Stimulated activated CD8-positive, alpha-beta memory T cell treated with anti-CD3 and anti-CD28 coated beads, Interleukin-7, amount 100 ng/mL, for 4 hours (primary cell): Measurements from ENCODE around the gene KIN.
"Not testable (repeated sequence)": the region's sequence is repeated elsewhere in the genome, so short reads cannot be mapped to it uniquely, and the experiment has no call there.

ENCODE experiments used
- DNase-seq, 2 donors: peaks; one replicate each; pipeline ENCODE4 v3.0.0-alpha.2; 2020; ENCODE audit warnings: low read depth in 2 of 2

Gene KIN

DNA sequence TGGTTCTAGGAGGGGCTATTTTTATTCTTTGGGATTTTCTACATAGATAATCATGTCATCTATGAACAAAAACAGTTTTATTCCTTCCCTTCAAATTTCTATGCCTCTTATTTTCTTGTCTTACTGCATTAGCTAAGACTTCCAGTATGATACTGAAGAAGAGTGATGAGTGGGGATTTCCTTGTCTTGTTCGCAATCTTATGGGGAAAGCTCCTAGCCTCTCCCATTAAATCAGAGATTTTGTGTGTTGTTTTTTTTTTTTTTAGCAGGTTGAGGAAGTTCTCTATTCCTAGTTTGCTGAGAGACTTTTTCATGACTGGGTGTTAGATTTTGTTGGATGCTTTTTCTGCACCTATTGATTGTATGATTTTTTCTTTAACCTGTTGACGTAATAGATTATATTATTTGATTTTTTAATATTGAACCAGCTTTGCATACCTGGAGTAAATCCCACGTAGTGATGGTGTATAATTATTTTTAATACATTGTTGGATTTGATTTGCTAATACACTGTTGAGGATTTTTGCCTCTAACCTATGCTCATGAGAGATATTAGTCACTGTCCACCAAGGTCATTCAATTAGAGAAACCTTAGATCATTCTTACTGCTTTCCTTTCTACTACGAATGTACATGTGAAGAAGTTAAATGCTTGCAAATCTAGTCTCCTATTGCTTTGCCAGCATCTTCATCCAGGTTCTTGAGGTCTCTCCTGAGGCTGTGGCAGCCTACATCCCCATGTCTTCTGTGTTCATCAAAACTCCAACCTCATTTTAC lies 6.6 kb upstream of the KIN start:
- no peak for DNase-seq

DNA sequence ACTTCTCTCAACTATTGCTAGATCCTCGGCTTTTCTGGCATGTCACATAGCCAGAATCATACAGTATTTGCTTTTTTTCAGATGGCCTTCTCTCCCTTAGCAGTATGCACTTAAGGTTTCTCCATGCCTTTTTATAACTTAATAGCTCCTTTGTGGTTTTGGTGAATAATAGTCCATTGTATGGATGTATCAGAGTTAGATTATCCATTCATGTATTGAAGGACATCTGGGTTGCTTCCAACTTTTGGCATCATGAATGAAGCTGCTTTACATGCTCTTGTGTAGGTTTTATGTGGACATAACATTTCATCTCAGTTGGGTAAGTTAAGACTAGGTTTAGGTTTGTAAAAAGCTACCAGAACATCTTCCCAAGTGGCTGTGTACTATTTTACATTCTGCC lies 4.7 kb upstream of the KIN start:
- no peak for DNase-seq

- DNase-seq: no peak
Measured at GRCh38 chr10:7789390-7789789, 1.6 kb upstream of the KIN start.

DNA sequence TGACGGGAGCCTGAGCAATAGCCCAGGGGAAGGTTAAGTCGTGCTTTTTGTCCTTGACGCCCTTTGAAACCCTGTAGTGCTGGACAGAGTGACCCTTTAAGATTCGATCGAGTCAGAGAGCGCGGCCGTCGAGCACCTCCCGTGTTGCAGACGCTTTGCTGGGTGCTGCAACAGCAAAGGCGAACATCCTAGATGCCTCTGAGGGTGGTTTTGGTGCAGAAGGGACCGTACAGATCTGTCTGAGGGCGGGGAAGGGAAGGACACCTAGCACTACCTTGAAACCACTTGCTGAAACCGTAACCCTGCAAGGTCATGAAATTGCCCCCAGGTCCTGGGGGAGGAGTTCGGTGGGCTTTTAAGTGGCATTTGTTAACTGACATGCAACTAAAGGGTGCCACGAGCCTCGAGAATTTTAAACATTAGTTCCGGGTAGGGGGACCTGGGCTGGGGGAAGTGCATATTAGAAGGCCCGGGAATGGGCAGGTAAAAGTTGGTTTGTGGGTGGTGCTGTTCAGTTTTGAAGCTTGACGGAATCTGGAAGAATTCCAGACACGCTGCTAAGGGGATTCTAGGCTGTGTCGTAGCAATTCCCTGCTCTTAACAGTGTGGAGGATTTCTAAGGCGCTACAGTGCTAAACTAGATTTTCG lies 970 bp upstream of the KIN start:
- DNase-seq: no peak

DNA sequence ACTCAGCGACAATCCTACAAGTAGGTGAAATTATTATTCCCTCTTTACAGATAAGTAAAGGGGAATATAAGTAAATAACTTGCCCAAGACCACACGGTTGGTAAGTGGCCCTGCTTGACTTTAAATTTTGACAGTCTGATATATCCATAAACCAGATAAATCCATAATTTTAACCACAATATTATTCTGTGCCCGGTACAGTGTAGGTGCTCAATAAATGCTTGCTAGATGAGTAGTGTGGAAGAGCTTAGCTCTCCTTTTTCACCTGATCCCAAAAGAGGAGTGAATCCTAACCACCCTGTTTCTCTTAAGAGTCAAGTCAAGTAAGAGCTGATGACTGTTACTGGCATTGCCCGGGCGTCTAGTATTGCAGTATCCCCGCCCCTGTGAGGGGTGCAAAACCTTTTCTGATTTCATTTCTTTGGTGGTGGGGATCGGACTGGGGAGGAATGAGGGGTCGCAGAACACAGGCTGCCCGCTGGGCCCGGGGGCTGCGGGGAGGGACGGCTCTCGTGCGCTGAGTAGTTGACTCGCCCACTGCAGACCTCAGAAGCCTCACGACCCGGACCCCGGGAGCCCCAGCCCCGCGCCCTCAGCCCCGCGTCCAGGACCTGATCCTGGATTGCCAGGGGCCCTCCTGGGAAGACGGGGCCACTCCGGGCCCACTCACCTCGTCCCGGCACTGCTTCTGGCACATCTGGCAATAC lies 490 bp downstream of the KIN start:
- no peak for DNase-seq

GRCh38 chr10:7786430-7786829 lies 1.4 kb downstream of the KIN start:
- DNase-seq: no peak

DNA sequence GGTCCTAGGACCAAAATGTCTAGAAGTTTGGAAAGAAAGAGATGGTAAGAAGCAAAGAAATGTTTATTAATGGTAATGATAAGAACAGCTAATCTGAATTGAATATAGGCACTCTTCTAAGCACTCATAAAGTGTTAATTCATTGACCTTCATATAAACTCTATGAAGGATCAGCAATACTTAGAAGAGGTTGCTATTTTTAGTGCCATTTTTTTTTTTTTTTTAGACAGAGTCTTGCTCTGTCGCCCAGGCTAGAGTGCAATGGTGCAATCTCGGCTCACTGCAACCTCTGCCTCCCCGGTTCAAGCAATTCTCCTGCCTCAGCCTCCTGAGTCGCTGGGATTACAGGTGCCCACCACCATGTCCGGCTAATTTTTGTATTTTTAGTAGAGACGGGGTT lies 5.6 kb downstream of the KIN start:
- not testable (repeated sequence) for DNase-seq

DNA sequence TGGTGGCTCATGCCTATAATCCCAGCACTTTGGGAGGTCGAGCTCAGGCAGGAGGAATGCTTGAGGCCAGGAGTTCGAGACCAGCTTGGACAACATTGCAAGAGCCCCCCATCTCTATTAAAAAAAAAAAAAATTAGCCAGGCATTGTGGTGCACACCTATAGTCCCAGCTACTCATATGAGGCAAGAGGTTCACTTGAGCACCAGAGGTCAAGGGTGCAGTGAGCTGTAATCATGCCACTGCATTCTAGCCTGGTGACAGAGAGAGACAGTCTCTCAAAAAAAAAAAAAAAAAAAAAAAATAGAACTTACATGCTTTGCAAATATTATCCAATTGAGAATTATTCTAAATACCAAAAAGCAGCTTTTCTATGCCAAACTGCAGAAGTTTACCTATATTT lies 11.0 kb downstream of the KIN start:
- no peak for DNase-seq

DNA sequence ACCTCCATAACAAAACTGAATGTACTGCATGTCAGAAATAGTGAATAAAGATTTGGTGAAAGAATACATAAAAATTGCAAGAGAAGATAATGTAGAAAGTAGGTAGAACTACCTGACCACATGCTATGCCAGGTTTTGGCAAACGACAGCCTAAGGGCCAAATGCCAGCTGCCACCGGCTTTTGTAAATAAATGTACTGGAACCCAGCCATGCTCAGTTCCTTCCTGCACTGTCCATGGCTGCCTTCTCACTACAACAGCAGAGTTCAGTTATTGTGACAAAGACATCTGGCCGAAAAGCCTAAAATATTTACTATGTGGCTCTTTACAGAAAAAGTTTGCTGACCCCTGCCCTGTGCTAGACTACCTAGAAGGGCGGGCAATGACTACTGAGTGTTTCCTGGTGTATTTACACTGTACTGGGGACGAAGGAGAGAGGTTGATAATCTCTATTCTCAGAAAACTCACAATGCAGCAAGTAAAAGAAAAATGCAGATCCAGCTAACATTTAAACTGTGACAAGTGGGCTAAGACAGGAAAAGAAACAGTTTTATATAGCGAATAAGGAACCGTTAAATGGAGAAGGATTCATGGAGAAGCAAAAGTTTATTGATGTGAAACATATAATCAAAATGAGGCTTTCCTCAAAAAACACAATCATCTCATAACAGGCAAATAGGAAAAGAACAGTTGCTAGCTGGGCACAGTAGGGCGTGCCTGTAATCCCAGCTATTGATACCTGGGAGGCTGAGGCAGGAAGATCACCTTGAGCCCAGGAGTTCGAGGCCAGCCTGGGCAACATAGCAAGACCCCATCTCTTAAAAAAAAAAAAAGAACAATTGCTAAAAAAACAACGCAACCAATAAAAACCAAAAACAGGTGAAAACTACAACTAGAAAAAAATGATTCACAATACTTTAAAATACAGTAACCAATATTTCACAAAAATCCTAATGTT lies 13.7 kb downstream of the KIN start:
- no peak for DNase-seq

- DNase-seq: no peak
Measured at GRCh38 chr10:7768417-7768816, 19.4 kb downstream of the KIN start.

DNA sequence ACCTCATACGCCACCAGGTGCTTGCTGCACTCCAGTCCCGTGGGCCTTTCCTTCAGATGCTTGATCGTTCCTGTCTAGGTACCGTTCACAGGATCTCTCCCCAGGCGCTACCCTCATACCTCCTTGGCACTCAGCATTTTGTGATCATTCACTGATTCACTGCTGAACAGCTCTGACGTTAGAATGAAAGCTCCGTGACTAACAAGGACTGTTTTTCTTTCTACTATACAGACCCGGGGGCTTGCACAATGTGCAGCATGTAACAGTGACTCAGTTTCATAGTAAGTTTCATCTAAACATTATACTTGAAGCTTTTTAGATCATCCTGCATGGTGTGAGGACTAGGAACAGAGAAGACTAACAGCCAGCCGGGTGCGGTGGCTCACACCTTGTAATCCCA lies 20.6 kb downstream of the KIN start:
- DNase-seq: no peak

DNA sequence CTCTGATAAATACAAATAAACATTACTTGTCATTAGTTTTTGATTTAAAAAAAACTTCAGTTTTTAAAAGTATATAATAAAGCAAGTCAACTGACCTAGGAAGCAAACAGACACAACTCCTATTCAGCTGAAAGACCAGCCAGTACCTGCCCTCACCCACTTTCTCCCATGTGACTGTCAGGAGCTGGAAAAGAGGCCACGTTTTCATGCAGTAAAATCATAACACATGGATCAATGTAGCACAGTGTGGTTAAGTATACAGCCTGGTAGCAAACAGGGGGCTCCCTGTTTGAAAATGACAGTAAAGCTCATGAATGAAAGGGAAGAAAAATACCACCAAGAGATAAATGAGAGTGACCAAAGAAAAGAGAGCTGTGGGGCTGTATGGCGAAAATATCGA lies 21.6 kb downstream of the KIN start:
- DNase-seq: no peak

DNA sequence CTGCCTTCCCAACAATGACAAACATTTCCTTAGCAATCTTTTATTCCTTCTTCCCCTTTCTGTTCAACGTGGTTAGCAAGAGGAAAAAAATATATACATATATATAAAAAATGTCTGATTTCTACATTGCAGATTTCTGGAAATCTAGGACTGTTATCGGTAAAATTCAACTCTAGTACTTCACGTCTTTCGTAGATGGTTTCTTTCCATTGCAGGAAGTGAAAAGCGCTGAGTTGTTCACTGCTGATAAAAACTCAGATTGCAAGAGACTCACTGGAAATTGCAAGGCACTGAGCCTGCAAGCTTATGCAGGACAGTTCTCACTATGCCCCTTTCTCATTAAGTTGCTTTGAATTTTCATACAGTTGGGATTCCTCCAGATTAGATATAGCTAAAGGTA lies 23.9 kb downstream of the KIN start:
- no peak for DNase-seq

DNA sequence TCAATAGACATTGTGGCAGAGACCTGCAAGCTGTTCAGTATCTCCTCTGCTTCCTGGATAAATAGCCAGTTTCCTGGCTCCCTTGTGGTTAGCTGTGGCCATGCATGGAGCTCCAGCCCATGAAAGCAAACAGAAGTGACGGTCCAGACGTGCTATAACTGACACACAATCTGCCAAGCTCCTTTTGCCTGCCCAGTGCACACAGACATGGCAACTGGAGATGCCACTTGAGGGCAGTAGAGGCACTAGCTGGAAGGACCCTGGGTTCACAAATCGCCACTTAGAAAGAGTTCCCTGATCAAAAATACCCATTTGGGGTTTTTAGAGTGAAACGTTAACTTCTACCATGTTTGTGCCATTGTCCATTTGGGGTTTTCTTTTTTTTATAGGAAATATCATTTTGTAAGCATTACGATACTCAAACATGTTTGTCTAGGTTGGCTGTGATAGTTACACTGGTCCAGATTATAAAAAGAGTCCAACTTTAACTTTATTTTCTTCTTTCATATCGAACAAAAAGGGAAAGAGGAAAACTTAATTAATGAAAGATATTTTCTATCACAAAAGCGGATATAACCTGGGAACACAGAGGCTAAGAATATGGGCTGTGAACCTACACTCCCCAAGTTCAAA lies 31.3 kb downstream of the KIN start:
- no peak for DNase-seq

DNA sequence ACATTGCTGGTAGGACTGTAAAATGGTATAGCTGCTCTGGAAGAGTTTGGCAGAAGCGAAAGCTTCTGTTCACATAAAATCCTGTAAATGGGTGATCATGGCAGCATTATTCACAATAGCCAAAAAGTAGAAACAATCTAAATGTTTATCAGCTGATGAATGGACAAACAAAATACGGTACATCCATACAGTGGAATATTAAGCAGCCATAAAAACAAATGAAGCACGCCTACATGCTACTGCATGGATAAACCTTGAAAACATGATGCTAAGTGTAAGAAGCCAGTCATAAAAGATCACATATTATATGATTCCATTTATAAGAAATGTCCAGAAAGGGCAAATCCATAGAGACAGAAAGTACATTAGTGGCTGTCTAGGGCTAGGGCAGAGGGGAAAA lies 32.7 kb downstream of the KIN start:
- DNase-seq: no peak

GRCh38 chr10:7752251-7752650 lies 35.5 kb downstream of the KIN start:
- no peak for DNase-seq

DNA sequence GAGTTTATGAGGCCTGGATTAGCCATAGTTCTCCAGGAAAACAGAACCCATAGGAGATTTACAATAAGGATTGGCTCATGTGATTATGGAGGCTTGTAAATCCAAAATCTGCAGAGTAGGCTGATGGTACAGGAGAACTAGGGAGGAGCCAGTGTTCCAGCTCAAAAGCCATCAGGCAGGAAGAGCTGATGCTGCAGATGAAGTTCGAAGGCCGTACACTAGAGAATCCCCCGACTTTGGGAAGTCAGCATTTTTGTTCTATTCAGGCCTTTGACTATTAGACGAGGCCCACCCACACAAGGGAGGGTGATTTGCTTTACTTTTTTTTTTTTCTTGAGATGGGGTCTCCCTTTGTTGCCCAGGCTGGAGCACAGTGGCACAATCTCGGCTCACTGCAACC lies 37.6 kb downstream of the KIN start:
- no peak for DNase-seq

GRCh38 chr10:7748637-7749036 lies 39.2 kb downstream of the KIN start:
- not testable (repeated sequence) for DNase-seq

GRCh38 chr10:7744307-7744706 lies 43.5 kb downstream of the KIN start:
- DNase-seq: no peak

- DNase-seq: no peak
Measured at GRCh38 chr10:7738536-7739407, 49.0 kb downstream of the KIN start.
